GM13976 (cell line): Measurements from ENCODE around the gene STX18.
"Not testable (repeated sequence)": the region's sequence is repeated elsewhere in the genome, so short reads cannot be mapped to it uniquely, and the experiment has no call there.

Experiments used
- DNase-seq: peaks from one replicate; pipeline ENCODE4 v3.0.0; 2012; ENCODE audit warnings: low spot score
- in situ Hi-C: fragments of 300-500 bp; cut with MboI; formaldehyde crosslinking; loops from one replicate; pipeline ENCODE4 v1.12.0; 2022; ENCODE audit warnings: low sequenced_read_pairs, mixed read lengths, inconsistent platforms; ENCODE audit not compliant: unreplicated experiment
- TF ChIP-seq, protein P1 (sequence below): IDR thresholded peaks from 2 replicates; pipeline ENCODE4 v1.5.1; 2012; ENCODE audit warnings: borderline replicate concordance, mild to moderate bottlenecking; ENCODE audit not compliant: insufficient read depth; ENCODE audit errors: extremely low read depth, missing control alignments, control extremely low read depth

STX18 gene

DNA sequence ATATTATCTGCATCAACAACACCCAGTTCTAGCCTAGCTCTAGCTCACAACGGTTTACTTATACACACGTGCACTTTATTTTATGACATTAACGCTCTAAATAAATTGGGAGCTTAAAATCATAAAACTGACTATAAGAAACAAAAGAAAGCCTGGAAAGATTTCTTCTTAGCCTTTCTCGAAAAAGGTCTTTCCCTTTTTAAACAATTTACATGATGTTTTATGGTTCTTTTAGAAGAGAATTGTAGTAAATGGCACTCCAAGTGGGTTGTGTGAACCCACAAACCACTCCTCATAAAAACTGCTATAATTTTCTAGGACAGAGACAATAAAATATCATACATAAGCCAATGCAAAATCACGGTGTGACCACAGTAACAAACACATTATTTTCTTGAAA is 23.1 kb downstream of the STX18 start:
- TF ChIP-seq, protein P1, sequence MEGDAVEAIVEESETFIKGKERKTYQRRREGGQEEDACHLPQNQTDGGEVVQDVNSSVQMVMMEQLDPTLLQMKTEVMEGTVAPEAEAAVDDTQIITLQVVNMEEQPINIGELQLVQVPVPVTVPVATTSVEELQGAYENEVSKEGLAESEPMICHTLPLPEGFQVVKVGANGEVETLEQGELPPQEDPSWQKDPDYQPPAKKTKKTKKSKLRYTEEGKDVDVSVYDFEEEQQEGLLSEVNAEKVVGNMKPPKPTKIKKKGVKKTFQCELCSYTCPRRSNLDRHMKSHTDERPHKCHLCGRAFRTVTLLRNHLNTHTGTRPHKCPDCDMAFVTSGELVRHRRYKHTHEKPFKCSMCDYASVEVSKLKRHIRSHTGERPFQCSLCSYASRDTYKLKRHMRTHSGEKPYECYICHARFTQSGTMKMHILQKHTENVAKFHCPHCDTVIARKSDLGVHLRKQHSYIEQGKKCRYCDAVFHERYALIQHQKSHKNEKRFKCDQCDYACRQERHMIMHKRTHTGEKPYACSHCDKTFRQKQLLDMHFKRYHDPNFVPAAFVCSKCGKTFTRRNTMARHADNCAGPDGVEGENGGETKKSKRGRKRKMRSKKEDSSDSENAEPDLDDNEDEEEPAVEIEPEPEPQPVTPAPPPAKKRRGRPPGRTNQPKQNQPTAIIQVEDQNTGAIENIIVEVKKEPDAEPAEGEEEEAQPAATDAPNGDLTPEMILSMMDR, result no peak
- in situ Hi-C loops, result no loop called here
- DNase-seq, result no peak

DNA sequence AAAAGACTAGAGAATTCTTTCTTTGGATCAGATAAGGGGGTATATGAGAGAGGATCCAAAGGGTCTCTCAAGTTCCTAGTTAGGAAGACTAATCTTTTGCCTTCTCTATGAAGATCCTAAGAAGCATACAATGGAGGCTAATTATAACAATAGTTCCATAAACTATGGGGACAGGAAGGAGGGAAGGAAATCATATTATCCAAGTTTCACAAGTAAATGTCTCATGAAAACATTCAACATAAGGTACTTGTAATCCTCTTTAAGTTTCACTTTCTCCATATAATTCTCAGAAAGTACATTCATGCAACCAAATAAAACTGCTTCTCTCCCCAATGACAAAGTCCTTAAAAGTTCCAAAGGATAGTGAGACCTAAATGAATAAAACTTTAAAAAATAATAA is 27.1 kb downstream of the STX18 start:
- no peak for DNase-seq
- TF ChIP-seq, protein P1, result no peak
- in situ Hi-C loops, result no loop called here

DNA sequence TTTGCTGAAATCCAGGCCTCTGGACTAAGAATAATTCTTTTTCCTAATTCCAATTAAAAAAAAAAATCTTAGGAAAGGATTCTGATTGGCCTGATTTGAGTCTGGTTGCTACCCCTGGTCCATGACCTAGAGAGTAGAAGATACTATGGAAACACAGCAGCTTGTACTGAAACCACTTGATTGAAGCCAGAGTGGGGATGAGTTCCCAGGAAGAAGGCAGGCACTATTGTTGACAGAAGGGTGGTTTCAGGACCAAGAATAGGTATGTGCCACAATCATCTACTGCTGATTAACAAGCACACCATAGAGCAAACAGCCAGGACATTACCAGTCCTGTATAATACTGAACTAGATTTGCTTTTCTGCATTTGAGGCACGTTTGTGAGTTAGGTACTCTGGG is 29.6 kb downstream of the STX18 start:
- TF ChIP-seq, protein P1, result no peak
- DNase-seq, result no peak
- in situ Hi-C loops, result no loop called here

DNA sequence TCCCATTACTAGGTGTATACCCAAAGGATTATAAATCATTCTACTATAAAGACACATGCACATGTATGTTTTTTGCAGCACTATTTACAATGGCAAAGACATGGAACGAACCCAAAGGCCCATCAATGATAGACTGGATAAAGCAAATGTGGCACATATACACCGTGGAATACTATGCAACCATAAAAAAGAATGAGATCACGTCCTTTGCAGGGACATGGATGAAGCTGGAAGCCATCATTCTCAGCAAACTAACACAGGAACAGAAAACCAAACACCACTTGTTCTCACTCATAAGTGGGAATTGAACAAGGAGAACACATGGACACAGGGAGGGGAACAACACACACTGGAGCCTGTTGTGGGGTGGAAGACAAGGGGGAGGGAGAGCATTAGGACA is 31.2 kb downstream of the STX18 start:
- in situ Hi-C loops, result not testable (repeated sequence)

DNA sequence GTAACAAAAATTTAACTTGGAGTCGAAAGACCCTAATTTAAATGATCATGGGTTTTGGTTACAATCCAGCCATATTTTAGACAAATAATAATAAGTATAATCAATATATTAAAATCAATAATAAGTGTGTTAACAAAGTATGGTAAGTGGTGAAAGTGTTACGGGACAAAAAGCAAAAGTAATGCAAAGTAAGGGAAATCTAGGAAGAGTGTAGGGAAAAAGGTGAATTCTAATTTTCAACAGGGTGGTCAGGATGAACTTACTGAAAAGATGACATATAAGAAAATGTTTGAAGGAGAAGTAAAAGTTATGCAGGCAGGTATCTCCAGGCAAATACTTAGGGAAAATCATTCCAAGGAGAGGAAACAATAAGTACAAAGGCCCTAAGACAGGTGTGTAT is 32.3 kb downstream of the STX18 start:
- in situ Hi-C loops, result no loop called here
- no peak for DNase-seq
- TF ChIP-seq, protein P1, result no peak

More for the DNA sequence above, 31.2 kb downstream of the STX18 start:
- DNase-seq, result not testable (repeated sequence)

DNA sequence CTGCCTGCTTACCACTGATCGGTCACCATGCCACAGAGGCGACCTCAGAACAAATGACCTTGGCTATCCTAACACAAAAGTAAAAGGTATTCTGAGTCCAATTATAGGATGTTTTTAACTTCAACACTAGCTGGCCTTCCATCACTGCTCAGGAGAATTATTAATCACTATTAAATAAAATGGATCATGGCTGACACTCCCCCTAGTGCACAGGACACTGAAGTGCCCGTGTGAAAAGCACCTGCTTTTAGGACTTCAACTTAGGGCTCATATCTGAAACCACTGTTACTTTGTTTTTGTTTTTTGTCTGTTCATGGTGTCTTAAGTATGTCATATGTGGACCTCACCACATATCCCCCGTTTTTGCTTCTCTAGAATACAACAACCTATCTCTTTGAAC is 33.9 kb downstream of the STX18 start:
- TF ChIP-seq, protein P1, result peak; percentile 34
- in situ Hi-C loops, result no loop called here
- DNase-seq, result peak; percentile 19

DNA sequence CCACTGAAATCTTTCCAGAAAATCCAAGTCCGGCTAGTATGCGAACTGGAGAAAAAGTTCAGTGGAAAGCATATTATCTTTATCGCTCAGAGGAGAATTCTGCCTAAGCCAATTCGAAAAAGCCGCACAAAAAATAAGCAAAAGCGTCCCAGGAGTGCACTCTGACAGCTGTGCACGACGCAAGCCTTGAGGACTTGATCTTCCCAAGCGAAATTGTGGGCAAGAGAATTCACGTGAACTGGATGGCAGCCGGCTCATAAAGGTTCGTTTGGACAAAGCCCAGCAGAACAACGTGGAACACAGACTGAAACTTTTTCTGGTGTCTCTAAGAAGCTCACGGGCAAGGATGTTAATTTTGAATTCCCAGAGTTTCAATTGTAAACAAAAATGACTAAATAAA is 34.4 kb downstream of the STX18 start:
- TF ChIP-seq, protein P1, result no peak
- DNase-seq, result no peak
- in situ Hi-C loops, result no loop called here
